ENCODE measurements around the gene DNAH10.

- TF ChIP-seq CTCF (IDR thresholded peaks at IDR 0.05 in 4 of 5, conservative IDR thresholded peaks at IDR 0.05 in 1 of 5) (no peak), POLR2A (IDR thresholded peaks at IDR 0.05) (no peak)
These were observed 173.9 kb downstream of the DNAH10 start for GRCh38 chr12:123935956-123936355.
